Skin epidermis (tissue), 12 donors: ENCODE data around the gene OR13F1.
"Not testable (repeated sequence)": the region's sequence is repeated elsewhere in the genome, so short reads cannot be mapped to it uniquely, and the experiment has no call there.

Experiments used
- H3K27ac ChIP-seq, 21 experiments: fragments of 200-600 bp; sonication (generic) in 11 of 21; one replicate each; pipeline ENCODE4 v1.5.0; 2020; ENCODE audit warnings: mild to moderate bottlenecking in 3 of 21, inconsistent platforms in 2 of 21, moderate library complexity in 2 of 21
- H3K4me3 ChIP-seq, 7 experiments: fragments of 200-600 bp; sonication (generic) in 2 of 7; one replicate each; pipeline ENCODE4 v1.5.0; 2020; ENCODE audit warnings: inconsistent platforms in 2 of 7, mild to moderate bottlenecking in 2 of 7, moderate library complexity in 1 of 7

Gene OR13F1

DNA sequence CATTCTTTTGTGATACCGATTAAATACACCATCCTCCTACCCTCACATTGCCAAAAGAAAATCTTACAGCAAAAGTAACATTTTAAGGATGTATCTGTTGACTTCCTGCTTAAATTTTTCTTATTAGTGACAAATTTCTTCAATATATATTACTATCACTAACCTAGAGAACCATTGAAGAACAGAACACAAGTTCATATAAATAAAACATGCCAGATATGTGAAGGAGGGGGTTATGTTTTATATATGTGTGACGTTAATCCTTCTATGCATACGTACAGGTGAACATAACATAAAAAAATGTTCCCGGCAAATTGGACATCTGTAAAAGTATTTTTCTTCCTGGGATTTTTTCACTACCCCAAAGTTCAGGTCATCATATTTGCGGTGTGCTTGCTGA, at the start of gene OR13F1:
OR13F1 (plus strand) TSS at position 301 of the 400 bp plus-strand sequence; CDS start at position 301, 0 bp downstream.
- H3K4me3 ChIP-seq, result no peak within 1 kb of the TSS
- H3K27ac ChIP-seq, result no peak within 1 kb of the TSS

DNA sequence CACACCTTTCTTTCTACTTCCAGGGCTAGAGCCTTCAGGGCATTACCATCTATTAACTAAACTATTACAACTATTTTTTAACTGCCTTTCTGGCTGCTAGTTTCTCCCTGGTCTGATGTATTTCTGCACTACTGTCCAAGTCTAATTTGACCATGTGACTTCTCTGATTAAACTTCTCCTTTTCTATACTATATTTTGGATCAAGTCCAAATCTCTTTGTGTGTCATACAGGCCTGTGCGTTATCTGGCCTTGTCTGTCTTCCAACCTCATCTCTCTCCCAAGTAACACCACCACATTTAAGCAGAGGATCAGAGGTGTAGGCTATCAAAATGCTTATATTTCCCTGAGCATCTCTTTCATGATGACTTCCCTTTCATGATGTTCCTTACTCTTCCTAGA, 47.2 kb upstream of the OR13F1 start:
- Histone ChIP-seq H3K4me3 (no peak overlapping the region), H3K27ac (no peak overlapping the region)

GRCh38 chr9:104463864-104464263, 40.2 kb upstream of the OR13F1 start:
- H3K27ac ChIP-seq, result no peak overlapping the region
- no peak overlapping the region for H3K4me3 ChIP-seq

GRCh38 chr9:104468261-104468660, 35.8 kb upstream of the OR13F1 start:
- no peak overlapping the region for H3K27ac ChIP-seq
- H3K4me3 ChIP-seq, result no peak overlapping the region

GRCh38 chr9:104482921-104483570, 21.0 kb upstream of the OR13F1 start:
- Histone ChIP-seq H3K4me3 (no peak overlapping the region), H3K27ac (no peak overlapping the region)

DNA sequence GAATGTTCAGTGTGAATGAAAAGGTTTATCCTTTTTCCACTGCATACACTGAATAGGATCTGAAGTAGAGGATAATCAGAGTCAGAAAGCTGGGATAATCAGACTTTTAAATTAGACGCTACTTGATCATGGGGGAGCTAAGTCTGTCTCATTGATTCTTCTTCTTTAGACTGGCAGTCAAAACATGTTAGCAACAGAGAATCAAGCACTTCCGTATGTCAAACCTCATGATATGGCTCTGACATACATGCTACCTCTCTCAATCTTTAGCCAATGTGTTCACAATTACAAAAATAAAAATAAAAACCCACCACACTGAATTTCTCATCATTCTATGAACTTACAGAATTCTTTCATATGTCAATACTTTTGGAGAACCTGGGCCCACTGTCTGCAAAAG, 19.0 kb upstream of the OR13F1 start:
- Histone ChIP-seq H3K27ac (no peak overlapping the region), H3K4me3 (no peak overlapping the region)

- no peak overlapping the region for H3K4me3 ChIP-seq
- H3K27ac ChIP-seq, result no peak overlapping the region
Measured at GRCh38 chr9:104494808-104495207, 9.3 kb upstream of the OR13F1 start.

DNA sequence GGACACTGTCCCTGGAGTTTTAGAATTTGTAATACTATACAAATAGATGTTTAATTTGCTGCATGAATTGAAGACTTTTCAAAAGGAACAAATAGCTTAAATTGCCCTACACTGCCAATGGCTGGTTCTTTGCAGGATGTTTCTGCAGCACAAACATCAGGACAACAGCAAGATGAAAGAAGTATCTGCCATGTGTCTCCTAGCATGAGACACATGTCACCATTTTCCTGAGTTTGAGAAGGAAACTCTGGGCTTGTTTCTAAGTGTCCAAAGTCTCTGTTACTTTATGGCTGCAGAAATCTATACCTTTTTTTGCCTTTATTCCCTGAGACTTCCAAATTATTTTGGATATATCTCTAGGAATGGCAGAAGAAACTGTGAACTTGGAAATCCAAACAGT, 623 bp upstream of the OR13F1 start:
- Histone ChIP-seq H3K4me3 (no peak overlapping the region), H3K27ac (no peak overlapping the region)

GRCh38 chr9:104506565-104506964, 2.5 kb downstream of the OR13F1 start:
- no peak overlapping the region for H3K27ac ChIP-seq

GRCh38 chr9:104514901-104515300, 10.8 kb downstream of the OR13F1 start:
- Histone ChIP-seq H3K27ac (no peak overlapping the region), H3K4me3 (no peak overlapping the region)

More at GRCh38 chr9:104506565-104506964, 2.5 kb downstream of the OR13F1 start:
- H3K4me3 ChIP-seq, result no peak overlapping the region

DNA sequence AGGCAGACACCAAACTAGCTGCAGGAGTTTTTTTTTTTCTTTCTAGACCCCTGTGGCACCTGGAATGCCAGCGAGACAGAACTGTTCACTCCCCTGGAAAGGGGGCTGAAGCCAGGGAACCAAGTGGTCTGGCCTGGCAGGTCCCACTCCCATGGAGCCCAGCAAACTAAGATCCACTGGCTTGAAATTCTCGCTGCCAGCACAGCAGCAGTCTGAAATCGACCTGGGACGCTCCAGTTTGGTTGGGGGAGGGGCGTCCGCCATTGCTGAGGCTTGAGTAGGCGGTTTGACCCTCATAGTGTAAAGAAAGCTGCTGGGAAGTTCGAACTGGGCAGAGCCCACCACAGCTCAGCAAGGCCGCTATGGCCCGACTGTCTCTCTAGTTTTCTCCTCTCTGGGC, 16.2 kb downstream of the OR13F1 start:
- not testable (repeated sequence) for H3K4me3 ChIP-seq, H3K27ac ChIP-seq

GRCh38 chr9:104527109-104527508, 23.0 kb downstream of the OR13F1 start, which contains the start of gene OR13C4:
OR13C4 (minus strand) TSS chr9:104527209; CDS start chr9:104527209, 0 bp downstream.
- no peak within 1 kb of the TSS for H3K4me3 ChIP-seq
- no peak within 1 kb of the TSS for H3K27ac ChIP-seq

GRCh38 chr9:104536756-104537155, 32.7 kb downstream of the OR13F1 start, which contains the start of gene OR13C3:
OR13C3 (minus strand) TSS chr9:104536856; CDS start chr9:104536723, 133 bp downstream.
- H3K4me3 ChIP-seq, result no peak within 1 kb of the TSS
- no peak within 1 kb of the TSS for H3K27ac ChIP-seq

DNA sequence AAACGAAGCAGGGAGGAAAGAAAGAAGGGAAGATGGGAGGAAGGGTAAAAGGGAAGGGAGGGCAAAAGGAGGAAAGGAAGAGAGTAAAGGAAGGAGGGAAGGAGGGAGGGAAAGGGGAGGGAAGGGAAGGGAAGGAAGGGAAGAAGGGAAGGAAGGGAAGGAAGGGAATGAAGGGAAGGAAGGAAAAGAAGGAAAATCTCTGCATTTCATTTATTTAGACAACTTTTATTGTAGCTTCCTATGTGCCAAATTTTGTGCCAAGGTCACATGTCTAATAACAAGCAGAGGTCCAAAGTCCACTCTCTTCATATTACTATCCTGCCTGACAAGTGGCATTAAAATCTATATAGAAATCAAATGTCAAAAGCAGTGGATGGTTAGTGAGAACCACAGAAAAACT, 35.2 kb downstream of the OR13F1 start:
- Histone ChIP-seq H3K27ac (no peak overlapping the region), H3K4me3 (no peak overlapping the region)

DNA sequence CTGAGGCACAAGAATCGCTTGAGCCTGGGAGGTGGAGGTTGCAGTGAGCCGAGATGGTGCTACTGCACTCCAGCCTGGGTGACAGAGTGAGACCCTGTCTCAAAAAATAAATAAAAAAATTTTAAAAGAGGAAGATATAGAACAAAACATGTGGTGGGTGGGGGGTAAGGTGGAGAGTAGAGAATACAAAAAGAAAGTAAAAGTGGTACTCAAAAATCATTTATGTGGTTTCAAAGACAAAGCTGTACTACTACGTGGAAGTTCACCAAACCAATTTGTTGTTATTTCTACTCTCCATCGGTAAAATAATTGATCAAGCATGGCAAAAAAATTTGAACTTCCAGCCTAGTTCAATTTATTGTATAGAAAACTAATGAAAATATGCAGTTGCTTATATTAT, 40.6 kb downstream of the OR13F1 start:
- no peak overlapping the region for H3K4me3 ChIP-seq
- H3K27ac ChIP-seq, result no peak overlapping the region

DNA sequence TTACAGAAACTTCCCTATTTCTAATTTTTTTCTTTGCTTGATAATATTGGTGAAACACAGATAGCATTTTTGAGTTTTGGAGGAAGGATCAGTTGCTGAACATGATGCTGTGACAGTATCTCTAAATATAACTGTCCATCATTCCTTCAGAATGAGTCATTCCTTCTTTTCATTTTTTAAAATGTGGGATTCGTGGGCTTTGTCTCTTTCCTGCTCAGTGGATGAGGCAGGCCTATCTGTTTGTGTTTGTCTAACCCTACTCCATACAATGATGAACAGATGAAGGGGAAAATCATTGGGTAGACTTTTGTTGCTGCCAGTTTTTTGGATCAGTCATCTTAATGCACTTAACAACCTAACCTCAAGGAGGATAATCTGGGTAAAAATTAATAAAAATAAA, 49.2 kb downstream of the OR13F1 start:
- no peak overlapping the region for H3K4me3 ChIP-seq

More for the DNA sequence above, 49.2 kb downstream of the OR13F1 start:
- no peak overlapping the region for H3K27ac ChIP-seq
